A673 (cell line): ENCODE results near the gene EYS. TPM values are rescaled to one million over a fixed set of nuclear protein-coding genes. Genes with fewer than 3 reads are reported as not detected.

Experiments
- BruUV-seq: library from RNA; stranded (reverse); fragments of 400-500 nt; replicated peaks from 2 replicates; lab custom pipeline; 2021; lab: Mats Ljungman, UMichigan
- CTCF ChIA-PET: fragments of 300-600 bp; sonication (Branson Sonifier 250); formaldehyde crosslinking; loops from one replicate; lab custom pipeline; 2022; ENCODE audit warnings: antibody characterized with exemption; lab: Charles Lee
- POLR2A ChIA-PET: fragments of 300-600 bp; sonication (Branson Sonifier 250); formaldehyde crosslinking; loops from one replicate; lab custom pipeline; 2022; ENCODE audit warnings: antibody characterized with exemption; ENCODE audit not compliant: low non-redundant PET; lab: Charles Lee
- DNase-seq: peaks from one replicate; pipeline ENCODE4 v3.0.0-alpha.2; 2015; ENCODE audit warnings: low spot score
- H3K27ac ChIP-seq: fragments of 200-600 bp; sonication (generic); 2 replicates; pipeline ENCODE4 v1.5.1; 2016; ENCODE audit warnings: mixed run types, low read depth, mild to moderate bottlenecking, mixed read lengths, antibody characterized with exemption, low read length; ENCODE audit not compliant: poor library complexity, severe bottlenecking
- H3K27me3 ChIP-seq: fragments of 200-600 bp; sonication (generic); replicated peaks from 2 replicates; pipeline ENCODE4 v1.6.1; 2017; ENCODE audit warnings: mixed run types, low read depth, mild to moderate bottlenecking, mixed read lengths, antibody characterized with exemption, low read length; ENCODE audit not compliant: insufficient read depth, poor library complexity
- H3K36me3 ChIP-seq: fragments of 200-600 bp; sonication (generic); 2 replicates; pipeline ENCODE4 v1.6.1; 2016; ENCODE audit warnings: mixed run types, mild to moderate bottlenecking, mixed read lengths, antibody characterized with exemption, low read length; ENCODE audit not compliant: insufficient read depth, poor library complexity, severe bottlenecking
- H3K4me1 ChIP-seq: fragments of 200-600 bp; sonication (generic); 2 replicates; pipeline ENCODE4 v1.6.1; 2017; ENCODE audit warnings: mixed run types, mild to moderate bottlenecking, mixed read lengths, antibody characterized with exemption, low read length; ENCODE audit not compliant: insufficient read depth, poor library complexity, severe bottlenecking
- H3K4me3 ChIP-seq: fragments of 200-600 bp; sonication (generic); 2 replicates; pipeline ENCODE4 v1.5.1; 2016; ENCODE audit warnings: low read depth, mixed run types, mild to moderate bottlenecking, mixed read lengths, low read length; ENCODE audit not compliant: poor library complexity, severe bottlenecking
- H3K9me3 ChIP-seq: fragments of 200-600 bp; sonication (generic); 2 replicates; pipeline ENCODE4 v1.6.1; 2016; ENCODE audit warnings: mixed run types, low read depth, mild to moderate bottlenecking, mixed read lengths, antibody characterized with exemption, low read length; ENCODE audit not compliant: poor library complexity, severe bottlenecking
- EZH2 ChIP-seq: fragments of 200-600 bp; sonication (generic); IDR thresholded peaks from 2 replicates; pipeline ENCODE4 v1.6.1; 2017; ENCODE audit warnings: borderline replicate concordance, low read depth, mild to moderate bottlenecking, mixed read lengths, antibody characterized with exemption, low read length; ENCODE audit not compliant: poor library complexity, severe bottlenecking
- intact Hi-C: fragments of 100-400 bp; cut with micrococcal nuclease; formaldehyde crosslinking; loops from one replicate; pipeline ENCODE4 v1.10.0; 2022; ENCODE audit not compliant: unreplicated experiment
- total RNA-seq: library from RNA; stranded (reverse); gene quantifications from 2 replicates; pipeline ENCODE4 v1.2.3, GENCODE V29; 2021
- TF ChIP-seq, protein P1 (sequence below): fragments of 300-800, 200-600 bp; sonication (generic); conservative IDR thresholded peaks from 2 replicates; pipeline ENCODE4 v1.5.1; 2017; ENCODE audit warnings: low read depth, mild to moderate bottlenecking, antibody characterized with exemption, low read length, moderate library complexity, mixed read lengths

Gene EYS
- total RNA-seq, 1 experiment from 2014 or later, result 0.47 TPM

DNA sequence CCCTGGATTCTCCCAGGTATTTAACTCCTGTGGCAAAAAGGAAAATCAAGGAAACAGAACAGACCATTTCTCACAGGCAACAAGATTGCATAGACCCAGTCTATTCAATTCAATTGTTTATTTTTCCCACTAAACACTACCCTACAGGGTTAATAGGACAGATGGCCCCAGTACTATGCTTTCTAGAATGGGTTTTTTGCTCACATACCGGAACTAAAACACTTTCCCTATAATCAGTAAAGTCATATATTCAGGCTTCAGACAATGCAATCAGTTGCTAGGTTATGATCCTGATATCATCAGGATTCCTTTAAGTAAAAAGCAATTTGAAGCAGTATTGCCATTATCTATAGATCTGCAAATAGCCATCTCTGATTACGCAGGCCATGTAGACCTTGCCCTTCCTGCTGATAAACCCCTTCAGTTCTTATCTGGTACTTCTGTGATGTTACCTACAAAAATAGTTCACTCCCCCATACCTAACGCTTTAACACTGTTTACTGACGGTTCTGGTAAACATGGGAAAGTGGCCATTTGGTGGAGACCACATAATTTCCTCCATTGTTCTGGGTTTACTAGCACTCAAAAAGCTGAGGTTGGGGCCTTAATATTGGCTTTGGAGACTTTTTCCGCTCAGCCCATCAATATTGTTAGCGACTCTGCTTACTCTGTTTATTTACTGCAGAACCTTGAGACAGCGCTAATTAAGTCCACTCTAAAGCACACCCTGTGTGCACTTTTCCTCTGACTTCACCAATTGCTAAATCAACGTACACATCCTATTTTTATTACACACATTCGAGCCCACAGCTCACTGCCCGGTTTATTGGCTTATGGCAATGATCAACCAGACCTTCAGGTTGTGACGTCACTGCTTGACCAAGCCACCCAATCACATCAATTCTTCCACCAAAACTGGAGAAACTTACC is 1405.5 kb downstream of the EYS start:
- no peak overlapping the region for H3K4me3 ChIP-seq
- CTCF ChIA-PET, result no interaction called here
- H3K4me1 ChIP-seq, result no peaks in the 10 kb centered on the region
- DNase-seq, result no peak
- no peaks in the 10 kb centered on the region for H3K9me3 ChIP-seq
- TF ChIP-seq, protein P1, sequence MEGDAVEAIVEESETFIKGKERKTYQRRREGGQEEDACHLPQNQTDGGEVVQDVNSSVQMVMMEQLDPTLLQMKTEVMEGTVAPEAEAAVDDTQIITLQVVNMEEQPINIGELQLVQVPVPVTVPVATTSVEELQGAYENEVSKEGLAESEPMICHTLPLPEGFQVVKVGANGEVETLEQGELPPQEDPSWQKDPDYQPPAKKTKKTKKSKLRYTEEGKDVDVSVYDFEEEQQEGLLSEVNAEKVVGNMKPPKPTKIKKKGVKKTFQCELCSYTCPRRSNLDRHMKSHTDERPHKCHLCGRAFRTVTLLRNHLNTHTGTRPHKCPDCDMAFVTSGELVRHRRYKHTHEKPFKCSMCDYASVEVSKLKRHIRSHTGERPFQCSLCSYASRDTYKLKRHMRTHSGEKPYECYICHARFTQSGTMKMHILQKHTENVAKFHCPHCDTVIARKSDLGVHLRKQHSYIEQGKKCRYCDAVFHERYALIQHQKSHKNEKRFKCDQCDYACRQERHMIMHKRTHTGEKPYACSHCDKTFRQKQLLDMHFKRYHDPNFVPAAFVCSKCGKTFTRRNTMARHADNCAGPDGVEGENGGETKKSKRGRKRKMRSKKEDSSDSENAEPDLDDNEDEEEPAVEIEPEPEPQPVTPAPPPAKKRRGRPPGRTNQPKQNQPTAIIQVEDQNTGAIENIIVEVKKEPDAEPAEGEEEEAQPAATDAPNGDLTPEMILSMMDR, result no peak
- TF ChIP-seq EZH2, result no peak
- no peaks in the 10 kb centered on the region for H3K36me3 ChIP-seq
- intact Hi-C loops, result no loop called here
- BruUV-seq, result no TSS peak
- no peaks in the 10 kb centered on the region for H3K27me3 ChIP-seq
- no peak overlapping the region for H3K27ac ChIP-seq
- POLR2A ChIA-PET, result no interaction called here

DNA sequence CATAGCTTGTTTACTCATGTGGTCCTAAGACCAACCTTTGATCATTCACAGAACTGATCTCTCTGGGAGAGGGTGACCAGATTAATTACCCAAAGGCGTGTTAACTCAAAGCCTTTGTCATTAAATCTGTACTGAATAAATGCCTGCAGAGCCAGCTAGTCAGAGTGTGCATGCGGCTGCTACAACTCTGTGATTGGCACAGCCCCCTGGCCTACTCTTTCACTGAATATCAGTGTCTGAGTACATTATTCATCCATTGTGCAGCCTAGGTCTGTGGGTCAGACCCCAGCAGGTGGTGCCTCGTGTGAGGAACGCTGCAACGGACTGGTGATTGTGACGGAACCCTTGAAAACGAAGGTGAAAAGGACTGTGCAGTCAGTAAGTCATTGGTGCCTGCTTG is 1407.8 kb downstream of the EYS start:
- CTCF ChIA-PET, result no interaction called here
- Histone ChIP-seq H3K4me3 (no peak overlapping the region), H3K36me3 (no peaks in the 10 kb centered on the region), H3K9me3 (no peaks in the 10 kb centered on the region), H3K27ac (no peak overlapping the region), H3K4me1 (no peaks in the 10 kb centered on the region), H3K27me3 (peaks cover 3% of the 10 kb centered on the region)
- BruUV-seq, result no TSS peak
- TF ChIP-seq EZH2, result no peak
- TF ChIP-seq, protein P1, result no peak
- POLR2A ChIA-PET, result no interaction called here
- intact Hi-C loops, result no loop called here
- DNase-seq, result no peak

DNA sequence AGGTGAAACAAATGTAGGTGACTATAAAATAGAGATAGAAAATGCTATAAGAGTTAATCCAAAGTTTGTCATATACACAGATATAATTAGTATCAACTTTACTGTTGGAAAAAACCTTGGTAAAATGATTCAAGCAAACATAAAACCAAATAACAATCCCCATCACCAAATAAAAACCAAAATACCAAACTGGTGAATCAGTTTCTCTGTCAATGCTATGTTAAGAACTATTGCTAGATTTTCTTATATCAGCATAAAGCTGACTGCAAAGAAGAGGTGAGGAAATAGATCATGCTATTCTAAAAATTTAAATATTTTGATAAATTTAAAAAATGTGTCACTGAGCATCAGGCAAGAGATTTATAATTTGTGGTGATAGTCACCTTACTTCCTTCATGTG is 1413.0 kb downstream of the EYS start:
- no peaks in the 10 kb centered on the region for H3K36me3 ChIP-seq
- CTCF ChIA-PET, result no interaction called here

More for the DNA sequence above, 1413.0 kb downstream of the EYS start:
- no peak for DNase-seq
- POLR2A ChIA-PET, result no interaction called here
- no TSS peak for BruUV-seq
- H3K9me3 ChIP-seq, result no peaks in the 10 kb centered on the region
- no peak overlapping the region for H3K4me3 ChIP-seq
- intact Hi-C loops, result no loop called here
- no peak overlapping the region for H3K27ac ChIP-seq
- no peaks in the 10 kb centered on the region for H3K4me1 ChIP-seq
- TF ChIP-seq, protein P1, result no peak
- TF ChIP-seq EZH2, result no peak
- peaks cover 10% of the 10 kb centered on the region for H3K27me3 ChIP-seq
